GM18867 (cell line): ENCODE data around the gene EPHA6.
"Not testable (repeated sequence)": the region's sequence is repeated elsewhere in the genome, so short reads cannot be mapped to it uniquely, and the experiment has no call there.

Experiments used
- ATAC-seq: cut with Tn5 transposase; IDR thresholded peaks from one replicate; pipeline ENCODE4 v1.9.1; 2021; ENCODE audit warnings: mild to moderate bottlenecking, moderate library complexity; ENCODE audit not compliant: unreplicated experiment

The EPHA6 gene

DNA sequence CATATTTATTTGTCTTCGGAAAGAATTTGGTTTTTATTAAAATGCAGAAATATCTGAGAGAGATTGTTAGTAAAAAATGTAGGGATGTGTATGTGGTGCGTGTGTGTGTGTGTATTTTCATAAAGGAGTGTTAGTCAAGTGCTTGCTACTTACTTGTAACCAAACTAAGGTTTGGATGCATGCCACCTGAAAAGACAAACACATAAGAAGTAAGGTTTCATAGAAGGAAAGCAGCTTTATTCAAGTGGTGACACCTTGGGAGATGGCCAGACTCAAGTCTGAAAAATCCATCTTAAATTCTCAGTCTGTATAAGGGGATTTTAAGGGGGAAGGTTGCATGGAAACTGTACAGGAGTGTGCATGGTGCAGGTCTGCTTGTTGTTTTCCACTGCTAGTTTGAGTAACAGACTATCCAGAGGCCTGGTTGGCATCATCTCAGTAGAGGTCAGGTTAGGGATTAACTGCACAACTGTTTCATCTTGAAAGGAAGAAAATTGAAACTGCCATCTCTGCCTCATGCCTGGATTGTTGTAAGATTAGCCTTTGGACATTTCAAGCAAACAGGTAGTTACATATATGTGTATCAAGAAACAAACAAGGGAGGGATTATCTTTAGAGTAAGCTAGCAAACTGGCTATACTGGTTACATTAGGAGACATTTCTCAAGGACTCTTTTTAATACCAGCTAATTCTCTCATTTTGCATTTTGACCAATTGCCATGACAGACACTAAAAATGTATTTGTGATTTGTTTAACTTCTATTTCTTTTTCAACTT lies 196.7 kb downstream of the EPHA6 start:
- ATAC-seq, result no peak

DNA sequence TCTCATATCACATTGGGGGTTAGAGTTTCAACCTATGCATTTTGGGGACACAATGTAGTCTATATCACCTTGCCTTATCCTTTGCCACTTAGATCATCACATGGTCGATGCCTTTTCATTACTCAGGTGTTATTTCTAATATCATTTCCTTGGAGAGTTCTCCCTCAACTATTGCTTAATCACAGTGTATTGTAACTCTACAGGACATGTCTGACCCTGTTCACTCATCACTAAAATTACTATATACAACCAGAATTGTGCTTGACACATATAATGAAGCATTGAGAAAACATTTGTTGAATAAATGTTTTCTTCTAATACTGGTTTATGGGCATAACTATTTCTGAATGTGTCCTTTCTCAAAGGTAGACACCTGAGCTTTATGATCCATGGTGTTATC lies 207.4 kb downstream of the EPHA6 start:
- ATAC-seq, result no peak

GRCh38 chr3:97025612-97026011 lies 211.2 kb downstream of the EPHA6 start:
- not testable (repeated sequence) for ATAC-seq

DNA sequence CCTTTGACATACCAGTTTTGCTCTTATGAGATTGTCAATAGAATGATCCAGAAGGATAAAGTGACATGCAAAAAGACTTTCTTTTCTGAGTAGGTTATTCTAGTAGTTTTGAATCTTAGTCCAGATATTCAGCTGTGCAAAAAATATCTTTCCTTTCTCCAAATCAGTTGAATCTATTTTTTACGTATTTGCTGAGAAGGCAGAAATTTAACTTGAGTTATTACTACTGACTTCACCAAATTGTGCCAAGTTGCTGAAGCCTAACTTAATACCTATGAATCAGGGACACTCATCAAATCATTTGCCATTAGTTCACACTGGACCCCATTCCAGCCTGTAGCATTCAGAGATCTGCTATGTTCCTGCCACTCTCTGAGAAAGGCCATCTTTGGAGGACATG lies 215.6 kb downstream of the EPHA6 start:
- no peak for ATAC-seq

- ATAC-seq, result no peak
These were observed 223.0 kb downstream of the EPHA6 start for GRCh38 chr3:97037294-97037943.

- no peak for ATAC-seq
These were observed 229.0 kb downstream of the EPHA6 start for GRCh38 chr3:97043411-97043810.

DNA sequence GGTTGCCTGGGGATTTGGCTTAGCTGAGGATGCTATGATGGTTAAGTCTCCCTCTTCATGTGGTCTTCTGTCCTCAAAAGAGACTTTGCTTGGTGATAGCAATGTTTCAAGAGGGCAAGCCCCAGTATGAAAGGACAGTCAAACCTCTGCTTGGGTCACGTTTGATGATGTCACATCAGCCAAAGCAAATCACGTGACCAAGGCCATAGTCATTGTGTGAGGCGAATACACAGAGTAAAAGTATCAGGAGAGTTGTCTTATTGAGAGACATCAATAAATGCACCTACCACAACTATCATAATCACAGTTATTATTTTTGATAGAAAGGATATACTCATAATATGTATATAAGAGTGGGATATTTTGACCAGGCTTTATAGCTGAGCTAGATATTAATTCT lies 243.0 kb downstream of the EPHA6 start:
- ATAC-seq, result no peak

GRCh38 chr3:97059168-97059567 lies 244.8 kb downstream of the EPHA6 start:
- no peak for ATAC-seq

DNA sequence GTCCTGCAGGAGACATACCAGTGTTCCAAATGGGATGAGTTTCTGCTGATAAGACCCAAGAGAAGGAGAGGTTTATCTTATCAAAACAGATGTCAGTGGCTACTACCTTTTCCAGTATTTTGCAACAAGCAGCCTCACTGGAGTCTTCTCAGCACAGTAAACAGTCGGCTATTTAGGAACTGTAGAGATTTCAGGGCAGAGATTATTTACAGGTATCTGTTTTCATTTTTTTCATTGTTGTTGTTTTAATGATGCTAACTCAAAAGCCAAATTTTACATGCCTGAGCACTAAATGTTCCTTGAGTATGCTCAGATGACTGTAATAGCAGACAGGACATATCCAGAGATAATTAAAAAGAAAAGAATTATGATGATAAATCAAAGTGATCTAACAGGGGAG lies 252.1 kb downstream of the EPHA6 start:
- no peak for ATAC-seq

GRCh38 chr3:97070302-97070701 lies 255.9 kb downstream of the EPHA6 start:
- ATAC-seq, result no peak

GRCh38 chr3:97074546-97074945 lies 260.2 kb downstream of the EPHA6 start:
- no peak for ATAC-seq

DNA sequence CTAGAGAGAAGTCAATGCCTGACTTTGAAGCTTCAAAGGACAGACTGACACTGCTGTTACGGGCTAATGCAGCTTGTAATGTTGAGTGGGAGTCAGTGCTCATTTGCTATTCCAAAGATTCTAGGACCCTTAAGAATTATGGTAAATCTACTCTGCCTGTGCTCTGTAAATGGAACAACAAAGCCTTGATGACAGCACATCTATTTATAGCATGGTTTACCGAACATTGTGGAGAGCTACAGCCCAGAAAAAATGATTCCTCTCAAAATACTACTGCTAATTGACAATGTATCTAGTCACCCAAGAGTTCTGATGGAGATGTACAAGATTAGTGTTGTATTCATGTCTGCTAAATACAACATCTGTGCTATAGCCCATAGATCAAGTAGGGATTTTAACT lies 262.3 kb downstream of the EPHA6 start:
- no peak for ATAC-seq

DNA sequence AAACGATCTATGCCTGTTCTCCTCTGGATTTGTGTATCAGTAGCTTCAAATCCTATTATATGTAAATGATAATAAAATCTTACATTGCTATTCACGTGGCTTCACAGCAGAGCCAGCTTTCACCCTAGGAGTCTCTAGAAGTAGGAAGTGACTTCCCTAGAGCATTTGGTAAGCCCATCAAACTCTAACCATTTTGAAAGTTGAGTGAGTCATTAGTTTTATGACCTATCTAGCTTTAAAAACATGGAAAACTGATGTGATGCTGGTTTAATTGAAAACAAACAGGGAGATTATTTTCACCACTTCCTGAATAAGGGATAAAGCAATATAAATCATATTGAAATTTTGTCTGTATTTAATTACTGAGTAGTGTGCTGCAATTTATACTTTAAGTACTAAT lies 275.2 kb downstream of the EPHA6 start:
- ATAC-seq, result no peak

DNA sequence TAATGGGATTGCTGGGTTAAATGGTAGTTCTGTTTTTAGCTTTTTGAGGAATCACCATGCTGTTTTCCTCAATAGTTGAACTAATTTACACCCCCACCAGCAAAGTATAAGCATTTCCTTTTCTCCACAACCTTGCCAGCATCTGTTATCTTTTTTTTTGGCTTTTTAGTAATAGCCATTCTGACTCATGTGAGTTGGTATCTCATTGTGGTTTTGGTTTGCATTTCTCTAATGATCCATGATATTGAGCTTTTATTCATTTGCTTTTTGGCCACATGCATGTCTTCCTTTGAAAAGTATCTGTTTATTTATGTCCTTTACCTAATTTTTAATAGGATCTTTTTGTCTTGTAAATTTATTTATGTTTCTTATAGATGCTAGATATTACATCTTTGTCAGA lies 288.2 kb downstream of the EPHA6 start:
- ATAC-seq, result no peak

DNA sequence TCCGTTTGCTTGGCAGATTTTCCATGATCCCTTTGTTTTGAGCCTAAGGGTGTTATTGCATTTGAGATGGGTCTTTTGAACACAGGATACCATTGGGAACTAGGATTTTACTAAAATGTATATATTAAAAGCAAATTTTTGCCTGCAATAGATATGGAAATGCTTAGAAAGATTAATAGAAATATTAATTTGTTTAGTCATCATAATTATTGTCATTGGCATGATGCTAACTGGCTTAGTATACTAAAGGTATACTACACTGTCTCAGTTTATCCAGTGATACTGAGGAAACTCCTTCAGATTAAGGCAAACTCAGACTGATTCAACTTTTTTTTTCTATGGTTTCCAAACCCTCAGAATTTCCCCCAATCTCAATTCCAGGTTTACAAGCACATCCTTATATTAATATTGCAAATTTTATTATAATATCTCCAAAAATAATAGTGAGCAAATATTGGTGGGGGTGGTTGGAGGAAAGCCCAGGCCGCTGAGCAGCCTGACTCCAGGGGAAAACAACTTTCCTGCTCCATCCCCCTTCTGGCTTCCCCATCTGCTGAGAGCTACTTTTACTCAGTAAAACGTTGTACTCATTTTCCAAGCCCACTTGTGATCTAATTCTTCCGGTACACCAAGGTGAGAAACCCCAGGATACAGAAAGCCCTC lies 291.7 kb downstream of the EPHA6 start:
- no peak for ATAC-seq

GRCh38 chr3:97106652-97106989 lies 292.2 kb downstream of the EPHA6 start:
- no peak for ATAC-seq

DNA sequence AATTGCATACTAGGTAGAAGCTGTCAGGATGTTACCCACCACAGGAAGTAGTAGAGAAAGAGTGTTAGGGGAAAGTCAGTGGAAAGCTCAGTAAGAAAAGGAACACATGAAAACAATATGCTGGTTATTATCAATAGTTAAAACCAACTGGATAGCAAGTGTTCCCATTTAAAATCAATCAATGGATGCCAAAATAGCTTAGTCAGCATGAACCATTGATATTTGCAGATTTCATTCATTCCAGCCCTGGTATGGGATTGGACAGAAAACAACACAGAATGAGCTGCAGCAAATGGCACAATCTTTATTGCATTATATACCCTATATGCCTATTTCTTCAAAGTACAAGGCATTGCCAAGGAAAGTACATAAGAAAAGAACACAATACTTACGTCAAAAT lies 293.7 kb downstream of the EPHA6 start:
- ATAC-seq, result no peak

DNA sequence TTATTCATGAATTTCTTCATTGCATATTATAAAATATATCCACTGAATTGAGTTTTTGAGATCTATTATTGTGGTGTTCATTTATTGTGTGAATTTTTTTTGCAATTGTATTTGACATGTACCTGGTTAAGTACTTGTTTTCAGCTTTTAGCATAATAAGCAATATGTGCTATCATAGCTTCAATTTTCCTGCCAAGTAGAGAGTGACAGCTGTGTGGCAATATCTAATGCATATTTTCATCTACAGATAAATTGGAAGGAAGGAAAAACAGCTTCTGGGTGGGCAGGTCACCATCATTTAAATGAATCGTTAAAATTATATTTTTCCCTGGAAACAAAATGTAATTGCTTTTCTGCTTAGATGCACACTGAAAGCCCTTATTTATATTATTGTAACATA lies 296.9 kb downstream of the EPHA6 start:
- no peak for ATAC-seq

- no peak for ATAC-seq
These were observed 307.0 kb downstream of the EPHA6 start for GRCh38 chr3:97121386-97121785.

GRCh38 chr3:97125902-97126499 lies 311.6 kb downstream of the EPHA6 start:
- no peak for ATAC-seq

DNA sequence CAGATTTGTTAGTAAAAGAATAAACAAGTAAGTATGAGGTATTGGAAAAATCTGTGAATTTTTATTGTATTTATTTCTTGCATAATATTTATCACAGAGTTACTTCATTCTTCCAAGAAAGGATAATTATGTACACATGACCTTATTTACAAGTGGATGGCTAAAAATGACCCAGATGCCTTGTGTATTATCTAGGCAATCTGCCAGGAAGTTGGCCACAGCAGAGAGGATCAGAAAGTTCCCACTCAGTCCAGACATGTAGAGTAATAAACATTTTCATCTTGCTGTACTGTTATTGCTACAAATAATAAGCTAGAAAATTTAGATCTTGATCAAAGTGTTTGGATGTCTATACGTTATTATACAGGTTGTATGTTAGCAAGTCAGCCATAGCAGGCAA lies 317.1 kb downstream of the EPHA6 start:
- no peak for ATAC-seq
